SH-SY5Y (cell line): ENCODE results near the gene ENHO.

Experiments
- GATA2 ChIP-seq: IDR thresholded peaks from 2 replicates; pipeline ENCODE4 v1.6.1; 2011; ENCODE audit warnings: mild to moderate bottlenecking, low read depth, low read length
- GATA3 ChIP-seq: IDR thresholded peaks from 2 replicates; pipeline ENCODE4 v1.6.1; 2011; ENCODE audit warnings: low read depth, mild to moderate bottlenecking, low read length, moderate library complexity

GRCh38 chr9:34475097-34475496 is 47.7 kb downstream of the ENHO start:
- TF ChIP-seq GATA2 (no peak), GATA3 (no peak)
